KG1 (cell line): ENCODE data around the gene KIF16B.

Experiments used
- DNase-seq: peaks from one replicate; lab custom pipeline; 2025; lab: John Stamatoyannopoulos, UW

The KIF16B gene

GRCh38 chr20:16554766-16555543, 18.3 kb downstream of the KIF16B start:
- no peak for DNase-seq

- no peak for DNase-seq
Observed at GRCh38 chr20:16553684-16554083, 19.6 kb downstream of the KIF16B start.

- no peak for DNase-seq
Observed at GRCh38 chr20:16553101-16553500, 20.1 kb downstream of the KIF16B start.

DNA sequence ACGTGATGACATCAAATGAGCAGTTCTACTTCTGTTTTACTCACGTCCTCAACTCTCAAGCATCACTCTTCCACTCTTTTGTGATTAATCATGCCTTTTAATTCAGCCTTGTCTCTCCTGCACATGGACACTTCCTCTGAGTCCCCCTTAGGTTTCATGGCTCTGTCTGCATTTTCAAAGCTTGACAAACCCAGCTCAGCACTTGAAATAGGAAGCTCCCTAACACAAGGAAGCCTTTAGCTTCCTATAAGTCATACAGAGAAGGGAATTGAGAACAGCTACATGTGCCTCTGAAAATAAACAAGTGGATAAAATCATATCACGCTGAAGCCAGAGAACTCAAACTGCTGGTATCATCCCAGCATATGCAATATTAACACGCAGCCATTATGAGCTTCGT, 21.2 kb downstream of the KIF16B start:
- no peak for DNase-seq

GRCh38 chr20:16551607-16552006, 21.6 kb downstream of the KIF16B start:
- no peak for DNase-seq

DNA sequence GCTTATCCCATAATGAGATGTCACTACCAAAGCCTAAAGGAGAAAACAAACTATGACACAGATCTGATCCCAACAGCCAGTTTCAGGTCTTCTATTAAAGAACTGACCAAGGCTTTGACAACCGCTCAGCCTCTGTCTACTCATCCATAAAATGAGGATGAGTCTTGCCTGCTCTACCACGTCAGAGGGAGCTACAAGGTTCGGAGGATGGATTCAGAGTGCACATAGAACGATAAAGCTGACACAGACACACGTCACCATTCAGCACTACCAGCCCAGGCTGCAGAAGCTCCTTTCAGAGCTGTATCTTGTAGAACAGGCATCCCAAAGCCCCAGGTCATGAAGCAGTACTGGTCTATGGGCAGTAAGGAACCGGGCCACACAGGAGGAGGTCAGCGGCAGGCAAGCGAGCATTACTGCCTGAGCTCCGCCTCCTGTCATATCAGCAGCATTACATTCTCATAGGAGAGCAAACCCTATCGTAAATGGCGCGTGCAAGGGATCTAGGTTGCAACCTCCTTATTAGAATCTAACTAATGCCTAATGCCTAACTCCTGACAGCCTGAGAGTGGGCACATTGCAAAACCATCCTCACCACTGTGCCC, 25.1 kb downstream of the KIF16B start:
- no peak for DNase-seq

GRCh38 chr20:16544949-16545348, 28.3 kb downstream of the KIF16B start:
- DNase-seq, result no peak

- DNase-seq, result no peak
Observed at GRCh38 chr20:16542477-16542876, 30.8 kb downstream of the KIF16B start.

- no peak for DNase-seq
Observed at GRCh38 chr20:16541878-16542277, 31.4 kb downstream of the KIF16B start.

DNA sequence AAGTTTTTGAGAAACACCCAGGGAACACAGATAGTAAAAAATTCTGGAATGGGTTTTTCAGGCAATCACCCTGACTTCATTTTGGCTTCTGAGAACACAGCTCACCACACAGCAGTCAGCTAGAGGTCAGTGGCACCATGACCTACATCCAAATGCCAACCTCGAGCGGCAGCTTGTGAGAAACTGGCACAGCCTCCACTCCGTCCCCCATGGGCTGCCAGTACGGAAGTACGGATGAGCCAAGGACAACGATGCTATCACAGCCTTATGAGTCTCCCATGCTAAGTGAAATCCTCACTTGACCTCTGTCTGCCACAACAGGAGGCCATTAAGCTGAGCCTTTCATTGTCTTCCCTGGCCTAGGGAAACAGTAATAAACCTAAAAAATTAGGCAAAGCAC, 32.0 kb downstream of the KIF16B start:
- DNase-seq, result no peak

DNA sequence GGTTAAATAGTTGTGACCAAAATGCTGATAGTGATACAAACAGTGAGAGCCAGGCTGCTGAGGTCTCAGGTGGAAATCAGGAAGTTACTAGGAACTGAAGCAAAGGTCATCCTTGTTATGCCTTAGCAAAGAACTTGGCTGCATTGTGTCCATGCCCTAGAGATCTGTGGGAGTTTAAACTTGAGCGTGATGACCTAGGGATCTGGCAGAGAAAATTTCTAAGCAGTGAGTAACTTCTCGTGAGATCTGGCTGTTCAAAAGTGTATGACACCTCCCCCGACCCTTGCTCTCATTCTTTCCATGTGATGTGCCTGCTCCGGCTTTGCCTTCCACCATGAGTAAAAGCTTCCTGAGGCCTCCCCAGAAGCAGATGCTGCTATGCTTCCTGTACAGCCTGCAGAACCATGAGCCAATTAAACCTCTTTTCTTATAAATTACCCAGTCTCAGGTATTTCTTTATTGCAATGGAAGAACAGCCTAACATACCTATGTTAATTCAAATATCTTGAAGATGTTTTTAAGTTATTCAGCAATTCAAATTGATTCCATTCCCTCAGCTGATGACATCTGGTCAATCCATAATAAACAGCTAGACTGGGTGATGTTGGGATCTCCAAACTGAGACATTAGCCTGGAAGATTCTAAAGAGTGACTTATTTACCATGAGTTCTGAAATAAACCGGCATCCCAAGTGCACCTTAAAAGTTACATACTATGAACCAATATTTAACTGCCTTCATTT, 33.8 kb downstream of the KIF16B start:
- no peak for DNase-seq

DNA sequence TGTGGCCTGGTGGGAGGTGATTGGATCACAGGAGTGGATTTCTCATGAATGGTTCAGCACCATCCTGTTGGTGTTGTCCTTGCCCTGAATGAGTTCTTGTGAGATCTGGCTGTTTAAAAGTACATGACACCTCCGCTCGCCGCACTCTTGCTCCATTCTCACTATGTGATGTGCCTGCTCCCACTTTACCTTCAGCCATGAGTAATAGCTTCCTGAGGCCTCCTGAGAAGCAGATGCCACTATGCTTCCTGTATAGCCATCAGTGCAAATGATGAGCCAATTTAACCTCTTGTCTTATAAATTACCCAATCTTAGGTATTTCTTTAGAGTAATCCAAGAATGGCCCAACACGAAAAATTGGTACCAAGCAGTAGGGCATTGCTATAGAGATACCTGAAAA, 34.5 kb downstream of the KIF16B start:
- DNase-seq, result no peak

GRCh38 chr20:16537918-16538317, 35.3 kb downstream of the KIF16B start:
- no peak for DNase-seq

GRCh38 chr20:16537025-16537665, 36.1 kb downstream of the KIF16B start:
- no peak for DNase-seq

- DNase-seq, result no peak
Observed at GRCh38 chr20:16535277-16535676, 38.0 kb downstream of the KIF16B start.

DNA sequence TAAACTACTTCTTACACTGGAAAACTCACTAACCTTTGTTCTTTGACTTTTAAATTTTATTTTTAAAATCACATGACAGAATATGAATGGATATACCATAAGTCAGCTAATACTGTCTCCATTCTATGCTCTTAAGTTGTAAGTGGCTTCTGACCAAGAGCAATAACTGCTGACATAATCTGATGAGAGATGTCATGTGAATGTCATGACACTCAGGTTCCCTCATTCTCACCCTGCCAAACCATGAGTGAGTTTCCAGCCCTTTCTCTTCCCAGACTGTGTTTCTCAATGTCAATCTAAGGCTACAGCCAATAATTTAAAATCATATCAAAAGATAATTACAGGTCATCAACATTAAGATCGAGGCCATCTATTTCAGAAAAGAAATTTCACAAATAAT, 39.7 kb downstream of the KIF16B start:
- DNase-seq, result no peak

DNA sequence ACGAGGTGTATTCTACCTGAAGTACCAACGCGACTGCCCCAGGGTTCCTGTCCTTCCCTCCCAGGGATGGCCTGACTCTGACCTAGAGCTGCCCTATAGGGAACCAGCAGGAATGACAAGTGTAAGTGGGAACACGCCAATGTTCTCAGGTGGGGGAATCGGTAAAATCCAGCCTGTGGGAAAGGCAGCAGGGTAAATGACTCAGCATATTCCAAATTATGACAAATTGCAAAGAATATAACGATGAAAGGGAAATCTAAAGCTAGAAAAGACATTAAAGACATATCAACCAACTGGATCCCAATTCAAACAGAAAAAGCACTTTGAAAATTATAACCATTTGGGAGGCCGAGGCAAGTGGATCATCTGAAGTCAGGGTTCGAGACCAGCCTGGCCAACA, 41.8 kb downstream of the KIF16B start:
- DNase-seq, result no peak

DNA sequence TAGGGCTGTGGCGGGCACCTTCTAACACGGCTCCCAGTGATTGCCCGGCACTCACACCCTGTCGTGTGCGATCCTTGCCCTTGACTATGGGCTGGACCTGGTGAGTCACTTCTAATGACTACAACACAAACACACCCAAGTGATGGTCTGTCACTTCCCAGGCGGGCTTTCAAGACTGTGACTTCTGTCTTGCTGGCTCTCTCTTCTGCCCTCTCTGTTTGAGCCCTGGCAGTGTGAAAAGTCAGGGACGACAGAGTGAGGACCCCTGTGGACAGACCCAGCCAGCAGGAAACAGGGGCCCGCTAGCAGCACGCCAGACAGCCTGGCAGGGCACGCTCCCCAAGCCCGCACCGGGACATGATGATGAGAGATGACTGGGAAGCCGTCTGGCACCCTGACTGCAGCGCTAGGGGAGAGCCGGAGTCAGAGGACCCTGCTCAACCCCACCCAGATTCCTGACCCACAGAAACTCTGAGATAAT, 43.0 kb downstream of the KIF16B start:
- no peak for DNase-seq

DNA sequence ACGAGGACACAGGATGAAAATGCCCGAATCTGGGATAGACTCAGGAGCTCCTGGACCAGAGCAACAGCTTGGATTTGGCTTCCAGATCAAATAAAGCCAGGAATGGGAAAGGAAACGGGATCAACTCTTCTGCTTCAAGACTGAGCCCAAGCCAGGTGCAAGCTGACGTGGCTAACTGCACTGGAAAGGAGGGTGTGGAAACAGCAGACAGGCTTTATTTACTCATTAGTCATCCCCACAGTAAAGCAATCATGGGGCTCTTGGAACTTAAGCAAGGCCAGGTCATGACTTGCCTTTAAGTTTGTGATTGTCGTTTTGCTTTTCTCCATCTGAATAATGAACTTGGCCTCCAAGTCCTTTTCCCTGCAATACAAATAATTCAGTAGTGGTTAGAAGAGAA, 45.2 kb downstream of the KIF16B start:
- DNase-seq, result no peak

DNA sequence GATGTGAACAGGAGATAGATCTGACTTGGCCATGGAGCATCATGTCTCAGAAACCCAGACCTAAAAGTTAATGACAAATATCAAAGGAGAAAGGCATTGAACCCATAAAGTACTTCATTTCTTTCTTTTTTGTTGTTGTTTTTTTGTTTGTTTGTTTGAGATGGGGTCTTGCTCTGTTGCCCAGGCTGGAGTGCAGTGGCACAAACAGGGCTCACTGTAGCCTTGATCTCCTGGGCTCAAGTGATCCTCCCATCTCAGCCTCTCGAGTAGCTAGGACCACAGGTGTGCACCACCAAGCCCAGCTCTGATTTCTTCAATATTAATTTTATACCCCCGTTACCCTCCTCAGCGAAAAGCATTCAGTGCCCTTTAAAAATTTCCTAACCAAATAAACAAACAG, 45.8 kb downstream of the KIF16B start:
- no peak for DNase-seq

GRCh38 chr20:16526433-16527380, 46.5 kb downstream of the KIF16B start:
- DNase-seq, result no peak
